DMS 273 treated with DMSO at 0.1 percent for 48 hours (cell line): ENCODE results near the gene ZNF121.
"Not testable (repeated sequence)": the region's sequence is repeated elsewhere in the genome, so short reads cannot be mapped to it uniquely, and the experiment has no call there.

Experiments
- DNase-seq: peaks from one replicate; lab custom pipeline; 2025; lab: John Stamatoyannopoulos, UW

ZNF121 gene

DNA sequence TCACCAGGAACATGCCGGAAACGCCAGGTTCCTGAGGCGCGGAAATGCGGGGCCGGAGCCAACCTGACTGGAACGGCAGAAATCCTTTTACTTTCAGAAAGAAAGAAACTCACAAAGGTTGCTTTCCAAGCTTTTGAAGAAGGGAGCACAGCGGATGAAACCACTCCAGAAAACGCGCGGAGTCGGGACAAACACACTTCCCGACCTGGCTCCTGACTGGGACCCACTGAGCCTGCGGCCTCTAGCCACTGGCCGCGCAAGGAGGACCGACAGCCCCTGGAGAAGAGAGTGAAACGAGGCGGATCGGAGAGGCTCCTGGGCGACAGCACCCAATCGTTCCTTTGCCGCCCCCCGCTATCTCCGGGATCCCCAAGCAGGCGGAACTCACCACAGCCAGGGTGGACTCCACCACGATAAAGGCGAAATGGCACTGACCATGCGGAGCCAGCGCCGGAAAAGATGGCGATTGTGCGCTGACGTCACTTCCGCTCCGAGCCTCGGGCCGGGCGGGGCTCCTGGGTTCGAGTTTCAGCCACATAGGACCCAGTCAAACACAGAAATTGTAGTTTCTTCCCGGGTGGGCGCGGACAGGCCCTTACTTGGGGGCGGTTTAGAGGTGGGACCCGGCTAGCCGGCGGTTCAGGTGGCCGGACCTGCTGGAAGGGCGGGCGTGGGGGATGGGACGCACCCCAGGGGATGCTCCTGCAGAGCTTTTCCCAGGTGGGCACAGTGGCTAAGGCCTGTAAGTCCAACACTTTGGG is at the start of gene ZNF121:
Gene ZNF121 (minus strand): TSS at position 432 of the 761 bp plus-strand sequence. CDS start 16,407 bp downstream, outside the sequence.
- DNase-seq, result peak; percentile 59

DNA sequence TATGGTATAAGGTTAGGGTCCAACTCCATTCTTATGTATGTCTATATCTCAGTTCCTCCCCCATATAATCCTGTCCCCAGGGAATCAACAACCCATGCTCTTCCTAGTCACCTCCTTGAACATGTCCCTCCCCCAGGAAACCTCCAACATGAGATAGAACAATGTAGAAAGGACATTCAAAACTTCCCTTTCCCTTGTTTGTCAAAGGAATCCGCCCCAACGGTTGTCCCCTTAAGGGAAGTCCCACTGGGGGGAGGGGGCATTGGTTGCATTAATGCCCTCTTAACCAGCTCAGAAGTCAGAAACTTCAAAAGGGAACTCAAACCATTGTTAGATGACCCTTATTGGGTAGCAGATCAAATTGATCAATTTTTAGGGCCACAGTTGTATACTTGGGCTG is 43.6 kb upstream of the ZNF121 start:
- no peak for DNase-seq

DNA sequence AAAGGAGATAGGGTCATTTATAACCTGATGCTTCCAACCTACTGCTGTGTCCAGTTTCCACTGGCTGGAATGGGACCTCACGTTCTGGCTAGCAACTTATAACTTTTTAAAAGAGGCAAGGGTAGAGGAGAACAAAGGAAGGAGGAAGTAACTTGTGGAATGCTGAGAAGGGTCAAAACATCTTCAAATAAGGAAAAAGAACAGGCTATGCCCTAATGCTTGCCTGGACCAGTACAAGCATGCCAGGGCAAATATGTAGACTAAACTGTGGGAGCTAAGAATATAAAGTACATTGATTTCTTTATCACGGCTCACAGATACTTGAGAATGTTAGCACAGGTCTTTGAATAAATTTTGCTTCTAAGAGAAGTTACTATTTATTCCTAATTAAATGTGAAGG is 38.2 kb upstream of the ZNF121 start:
- DNase-seq, result no peak

- peak; percentile 73 for DNase-seq
Observed at GRCh38 chr19:9621156-9622037, 37.1 kb upstream of the ZNF121 start, which contains the start of gene ZNF561. TSS of gene ZNF561 (minus strand) at chr19:9621232. CDS start at chr19:9619456, 1,776 bp downstream.

- no peak for DNase-seq
Observed at GRCh38 chr19:9620842-9621155, 36.5 kb upstream of the ZNF121 start.

DNA sequence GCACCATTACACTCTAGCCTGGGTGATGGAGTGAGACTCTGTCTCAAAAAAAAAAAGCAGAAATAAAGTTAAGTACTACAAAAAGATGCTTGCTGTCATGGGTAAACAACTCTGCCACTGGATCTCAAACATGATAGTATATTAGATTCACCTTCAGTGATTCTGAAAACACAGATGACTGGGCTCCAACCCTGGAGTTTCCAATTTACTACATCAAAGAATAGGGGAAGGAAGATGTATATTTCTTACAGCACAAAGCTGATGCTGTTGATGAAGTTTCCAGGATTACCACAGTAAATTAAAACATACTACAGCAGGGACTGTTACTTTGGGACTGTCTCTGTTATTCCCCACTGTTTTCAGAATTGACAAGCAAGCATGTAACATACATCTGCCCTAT is 31.5 kb upstream of the ZNF121 start:
- no peak for DNase-seq

DNA sequence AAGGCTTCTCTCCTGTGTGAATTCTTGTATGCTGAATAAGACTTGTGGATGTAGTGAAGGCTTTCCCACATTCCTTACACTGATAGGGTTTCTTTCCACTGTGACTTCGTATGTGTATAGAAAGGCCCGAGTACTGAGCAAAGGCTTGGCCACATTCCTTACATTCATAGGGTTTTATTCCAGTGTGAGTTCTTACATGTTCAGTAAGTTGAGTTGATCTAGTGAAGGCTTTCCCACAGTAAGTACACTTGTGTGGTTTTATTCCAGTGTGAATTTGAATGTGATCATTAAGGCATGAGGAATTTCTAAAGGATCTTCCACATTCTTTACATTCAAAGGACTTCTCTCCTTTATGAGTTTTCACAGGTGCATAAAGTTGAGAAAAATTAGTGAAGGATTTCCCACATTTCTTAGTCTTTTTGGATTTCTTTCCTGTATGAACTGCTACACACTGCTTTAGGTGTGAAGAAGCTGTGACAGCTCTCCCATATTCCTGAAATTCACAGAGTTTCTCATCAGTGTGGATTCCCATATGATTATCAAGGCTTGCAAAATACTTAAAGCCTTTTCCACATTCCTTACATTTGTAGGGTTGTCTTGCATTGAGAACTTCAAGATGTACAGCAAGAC is 26.3 kb upstream of the ZNF121 start:
- no peak for DNase-seq

- no peak for DNase-seq
Observed at GRCh38 chr19:9608912-9609311, 24.6 kb upstream of the ZNF121 start.

- DNase-seq, result no peak
Observed at GRCh38 chr19:9597027-9597426, 12.7 kb upstream of the ZNF121 start.

- peak; percentile 45 for DNase-seq
Observed at GRCh38 chr19:9586764-9587163, 2.5 kb upstream of the ZNF121 start.

DNA sequence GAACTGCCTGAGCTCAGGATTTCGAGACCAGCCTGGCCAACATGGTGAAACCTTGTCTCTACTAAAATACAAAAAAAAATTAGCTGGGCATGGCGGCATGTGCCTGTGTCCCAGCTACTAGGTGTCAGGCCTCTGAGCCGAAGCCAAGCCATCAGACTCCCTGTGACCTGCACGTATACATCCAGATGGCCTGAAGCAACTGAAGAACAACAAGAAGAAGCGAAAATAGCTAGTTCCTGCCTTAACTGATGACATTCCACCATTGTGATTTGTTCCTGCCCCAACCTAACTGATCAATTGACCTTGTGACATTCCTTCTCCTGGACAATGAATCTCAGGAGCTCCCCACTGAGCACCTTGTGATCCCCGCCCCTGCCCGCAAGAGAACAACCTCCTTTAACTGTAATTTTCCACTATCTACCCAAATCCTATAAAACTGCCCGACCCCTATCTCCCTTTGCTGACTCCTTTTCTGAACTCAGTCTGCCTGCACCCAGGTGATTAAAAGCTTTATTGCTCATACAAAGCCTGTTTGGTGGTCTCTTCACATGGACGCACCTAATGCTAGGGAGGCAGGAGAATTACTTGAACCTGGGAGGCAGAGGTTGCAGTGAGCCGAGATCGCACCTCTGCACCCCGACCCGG is 2.1 kb downstream of the ZNF121 start:
- not testable (repeated sequence) for DNase-seq

DNA sequence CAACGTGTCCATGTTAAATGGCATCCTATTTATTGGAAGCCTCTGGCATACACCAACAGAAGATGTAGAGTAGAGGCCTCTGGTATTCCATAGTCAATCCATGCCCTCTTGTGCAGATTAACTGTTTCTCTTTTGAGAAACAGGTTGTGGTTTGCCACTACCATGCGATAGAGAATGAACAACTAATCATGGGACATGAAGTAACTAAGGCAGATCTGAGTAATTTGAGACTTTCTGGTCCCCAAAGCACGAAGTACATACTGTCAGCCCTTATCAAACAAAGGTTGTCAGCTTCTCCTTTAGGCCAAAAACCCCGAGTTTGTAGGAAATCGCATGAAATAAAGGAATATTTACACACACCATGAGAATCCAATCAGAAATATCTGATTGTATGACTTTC is 3.6 kb downstream of the ZNF121 start:
- DNase-seq, result no peak

DNA sequence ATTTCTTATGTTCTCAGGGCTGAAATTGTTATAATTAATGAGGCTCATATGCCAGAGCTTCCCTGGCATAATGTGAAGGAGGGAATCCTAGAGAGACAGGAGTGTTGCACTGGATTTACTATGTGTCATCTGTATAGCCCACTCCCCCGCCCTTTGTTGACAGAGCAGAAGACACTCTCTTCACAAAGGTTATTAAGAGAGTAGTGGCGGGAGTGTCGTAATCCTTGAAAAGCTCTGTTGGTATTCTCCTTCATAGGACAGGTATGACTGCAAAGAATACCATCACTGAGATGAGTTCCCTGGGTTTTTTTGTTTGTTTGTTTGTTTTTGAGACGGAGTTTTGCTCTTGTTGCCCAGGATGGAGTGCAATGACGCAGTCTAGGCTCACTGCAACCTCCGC is 14.0 kb downstream of the ZNF121 start:
- DNase-seq, result no peak

GRCh38 chr19:9566729-9567128 is 17.6 kb downstream of the ZNF121 start:
- DNase-seq, result no peak

DNA sequence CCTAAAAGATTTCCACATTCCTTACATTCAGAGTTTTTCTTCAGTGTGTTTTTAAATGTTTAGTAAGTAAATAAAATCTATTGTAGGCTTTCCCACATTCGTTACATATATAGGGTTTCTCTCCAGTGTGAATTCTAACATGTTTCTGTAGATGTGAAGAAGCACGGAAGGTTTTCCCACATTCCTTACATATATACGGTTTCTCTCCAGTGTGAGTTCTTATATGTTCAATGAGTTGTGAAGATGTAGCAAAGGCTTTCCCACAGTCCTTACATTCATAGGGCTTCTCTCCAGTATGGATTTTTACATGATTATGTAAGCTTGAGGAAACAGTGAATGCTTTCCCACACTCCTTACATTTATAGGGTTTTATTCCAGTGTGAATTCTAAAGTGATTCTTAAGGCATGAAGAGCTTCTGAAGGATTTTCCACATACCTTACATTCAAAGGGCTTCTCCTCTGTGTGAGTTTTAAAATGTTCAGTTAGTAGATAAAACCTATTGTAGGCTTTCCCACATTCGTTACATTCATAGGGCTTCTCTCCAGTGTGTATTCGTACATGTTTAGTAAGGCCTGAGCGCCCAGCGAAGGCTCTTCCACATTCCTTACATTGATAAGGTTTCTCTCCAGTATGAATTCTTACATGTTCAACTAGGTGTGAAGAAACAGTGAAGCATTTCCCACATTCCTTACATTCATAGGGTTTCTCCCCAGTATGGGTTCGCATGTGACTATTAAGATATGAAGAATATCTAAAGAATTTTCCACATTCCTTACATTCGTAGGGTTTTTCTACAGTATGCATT is 18.2 kb downstream of the ZNF121 start:
- no peak for DNase-seq

- DNase-seq, result no peak
Observed at GRCh38 chr19:9552536-9553274, 31.6 kb downstream of the ZNF121 start.

- DNase-seq, result no peak
Observed at GRCh38 chr19:9547870-9548269, 36.4 kb downstream of the ZNF121 start.

DNA sequence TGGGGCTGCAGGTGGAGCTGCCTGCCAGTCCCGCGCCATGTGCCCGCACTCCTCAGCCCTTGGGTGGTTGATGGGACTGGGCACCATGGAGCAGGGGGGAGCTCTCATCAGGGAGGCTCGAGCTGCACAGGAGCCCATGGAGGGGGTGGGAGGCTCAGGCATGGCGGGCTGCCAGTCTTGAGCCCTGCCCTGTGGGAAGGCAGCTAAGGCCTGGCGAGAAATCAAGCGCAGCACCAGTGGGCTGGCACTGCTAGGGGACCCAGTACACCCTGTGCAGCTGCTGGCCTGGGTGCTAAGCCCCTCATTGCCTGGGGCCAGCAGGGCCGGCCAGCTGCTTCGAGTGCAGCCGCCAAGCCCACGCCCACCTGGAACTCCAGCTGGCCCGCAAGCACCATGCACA is 43.0 kb downstream of the ZNF121 start:
- DNase-seq, result not testable (repeated sequence)

- DNase-seq, result not testable (repeated sequence)
Observed at GRCh38 chr19:9539921-9540320, 44.4 kb downstream of the ZNF121 start.

DNA sequence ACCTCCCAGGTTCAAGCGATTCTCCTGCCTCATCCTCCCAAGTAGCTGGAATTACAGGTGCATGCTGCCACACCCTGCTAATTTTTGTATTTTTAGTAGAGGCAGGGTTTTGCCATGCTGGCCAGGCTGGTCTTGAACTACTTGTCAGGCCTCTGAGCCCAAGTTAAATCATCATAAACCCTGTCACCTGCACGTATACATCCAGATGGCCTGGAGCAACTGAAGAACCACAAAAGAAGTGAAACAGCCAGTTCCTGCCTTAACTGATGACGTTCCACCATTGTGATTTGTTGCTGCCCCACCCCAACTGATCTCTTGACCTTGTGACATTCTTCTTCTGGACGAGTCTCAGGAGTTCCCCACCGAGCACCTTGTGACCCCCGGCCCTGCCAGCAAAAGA is 45.1 kb downstream of the ZNF121 start:
- DNase-seq, result not testable (repeated sequence)
